GM23338 (cell line): ENCODE data around the gene GOSR1. TPM values are rescaled to one million over a fixed set of nuclear protein-coding genes. Genes with fewer than 3 reads are reported as not detected.
"Not testable (repeated sequence)": the region's sequence is repeated elsewhere in the genome, so short reads cannot be mapped to it uniquely, and the experiment has no call there.

Experiments
- ATAC-seq: fragments of 200-7000 bp; cut with Tn5 transposase; 3 replicates; pipeline ENCODE4 v1.9.1; 2020
- DNase-seq: peaks from one replicate; pipeline ENCODE4 v3.0.0-alpha.2; 2015; ENCODE audit warnings: low spot score
- H2AFZ ChIP-seq: fragments of 200-600 bp; sonication (generic); 2 replicates; pipeline ENCODE4 v1.8.0; 2016; ENCODE audit warnings: antibody characterized with exemption, mild to moderate bottlenecking, moderate library complexity
- H3F3A ChIP-seq: fragments of 200-600 bp; sonication (generic); replicated peaks from 2 replicates; pipeline ENCODE4 v1.8.0; 2017; ENCODE audit warnings: antibody characterized with exemption, mixed run types, low read depth
- H3K27ac ChIP-seq: fragments of 200-600 bp; sonication (generic); 2 replicates; pipeline ENCODE4 v1.6.1; 2016; ENCODE audit warnings: low read depth
- H3K27me3 ChIP-seq: fragments of 200-600 bp; sonication (generic); 2 replicates; pipeline ENCODE4 v1.8.0; 2016; ENCODE audit warnings: mild to moderate bottlenecking, mixed run types, moderate library complexity; ENCODE audit not compliant: insufficient read depth
- H3K36me3 ChIP-seq: fragments of 200-600 bp; sonication (generic); 2 replicates; pipeline ENCODE4 v1.8.0; 2016; ENCODE audit warnings: mild to moderate bottlenecking; ENCODE audit not compliant: insufficient read depth
- H3K4me1 ChIP-seq: fragments of 200-600 bp; sonication (generic); 2 replicates; pipeline ENCODE4 v1.8.0; 2016; ENCODE audit warnings: mild to moderate bottlenecking, moderate library complexity; ENCODE audit not compliant: insufficient read depth
- H3K4me2 ChIP-seq: fragments of 200-600 bp; sonication (generic); 2 replicates; pipeline ENCODE4 v1.7.1; 2017; ENCODE audit warnings: mixed run types
- H3K4me3 ChIP-seq: fragments of 200-600 bp; sonication (generic); 2 replicates; pipeline ENCODE4 v1.6.1; 2016; ENCODE audit warnings: mixed run types
- H3K79me2 ChIP-seq: fragments of 200-600 bp; sonication (generic); replicated peaks from 2 replicates; pipeline ENCODE4 v1.8.0; 2017; ENCODE audit warnings: mild to moderate bottlenecking; ENCODE audit not compliant: insufficient read depth
- H3K9me2 ChIP-seq: fragments of 200-600 bp; sonication (generic); 2 replicates; pipeline ENCODE4 v1.8.0; 2017; ENCODE audit not compliant: insufficient read depth
- H4K20me1 ChIP-seq: fragments of 200-600 bp; sonication (generic); replicated peaks from 2 replicates; pipeline ENCODE4 v1.8.0; 2017; ENCODE audit warnings: mild to moderate bottlenecking; ENCODE audit not compliant: insufficient read depth
- H3K27ac Mint-ChIP-seq: 2 replicates; pipeline ENCODE4 v1.8.0; 2020; ENCODE audit warnings: inconsistent platforms, mild to moderate bottlenecking, moderate library complexity, mixed read lengths
- H3K27me3 Mint-ChIP-seq: 3 replicates; pipeline ENCODE4 v1.8.0; 2022; ENCODE audit warnings: low read depth, mild to moderate bottlenecking, moderate library complexity, mixed read lengths, inconsistent platforms; ENCODE audit not compliant: insufficient read depth, poor library complexity
- H3K36me3 Mint-ChIP-seq: 3 replicates; pipeline ENCODE4 v1.8.0; 2021; ENCODE audit warnings: low read depth, mild to moderate bottlenecking, inconsistent platforms, moderate library complexity, mixed read lengths
- H3K4me1 Mint-ChIP-seq: 3 replicates; pipeline ENCODE4 v1.8.0; 2020; ENCODE audit warnings: mild to moderate bottlenecking, inconsistent platforms, mixed read lengths
- H3K4me3 Mint-ChIP-seq: 3 replicates; pipeline ENCODE4 v1.8.0; 2021; ENCODE audit warnings: moderate library complexity, mild to moderate bottlenecking, inconsistent platforms, mixed read lengths
- H3K9me3 Mint-ChIP-seq: 3 replicates; pipeline ENCODE4 v1.8.0; 2020; ENCODE audit warnings: moderate library complexity, mild to moderate bottlenecking, inconsistent platforms, mixed read lengths
- CREB1 ChIP-seq: fragments of 250-450 bp; sonication (Bioruptor Pico); IDR thresholded peaks from 2 replicates; pipeline ENCODE4 v1.5.0; 2020; ENCODE audit warnings: low read depth, mild to moderate bottlenecking, moderate library complexity
- CTCF ChIP-seq, 2 experiments: fragments of 200-600 bp in 1 of 2; sonication (generic) in 1 of 2; conservative IDR thresholded peaks; 2 replicates each; pipeline versions ENCODE4 v1.5.1 to v1.6.1; 2016 to 2017; ENCODE audit warnings: antibody characterized with exemption in 2 of 2, low read depth in 2 of 2, mild to moderate bottlenecking in 2 of 2, moderate library complexity in 1 of 2
- ETS1 ChIP-seq: IDR thresholded peaks from 2 replicates; pipeline ENCODE4 v1.6.1; 2016; ENCODE audit warnings: antibody characterized with exemption
- EZH2 ChIP-seq: fragments of 200-600 bp; sonication (generic); IDR thresholded peaks from one replicate; pipeline ENCODE4 v1.8.0; 2017; ENCODE audit warnings: antibody characterized with exemption, mild to moderate bottlenecking, low read depth; ENCODE audit not compliant: unreplicated experiment
- EZH2phosphoT487 ChIP-seq: fragments of 200-600 bp; sonication (generic); IDR thresholded peaks from one replicate; pipeline ENCODE4 v1.8.1; 2018; ENCODE audit warnings: antibody characterized with exemption; ENCODE audit not compliant: unreplicated experiment
- NANOG ChIP-seq: IDR thresholded peaks from 2 replicates; pipeline ENCODE4 v1.6.1; 2016; ENCODE audit warnings: antibody characterized with exemption, borderline replicate concordance
- REST ChIP-seq: IDR thresholded peaks from one replicate; pipeline ENCODE4 v1.6.1; 2018; ENCODE audit warnings: antibody characterized with exemption; ENCODE audit not compliant: unreplicated experiment
- STAT1 ChIP-seq: IDR thresholded peaks from one replicate; pipeline ENCODE4 v1.6.1; 2016; ENCODE audit warnings: antibody characterized with exemption; ENCODE audit not compliant: unreplicated experiment
- ZNF331 ChIP-seq: fragments of 250-450 bp; sonication (Bioruptor Pico); IDR thresholded peaks from 2 replicates; pipeline ENCODE4 v1.5.0; 2020; ENCODE audit warnings: low read depth, mild to moderate bottlenecking, moderate library complexity
- polyA plus RNA-seq: library from polyadenylated mRNA; unstranded; fragments of >200 nt; fragmentation: Nextera tagmentation; extraction: Ambion mirVana; gene quantifications from 2 replicates; pipeline ENCODE4 v1.2.1, GENCODE V29; 2016
- total RNA-seq: library from RNA; depleted of rRNA; stranded (reverse); fragments of >200 nt; shearing (Covaris generic); gene quantifications from 2 replicates; pipeline ENCODE4 v1.2.3, GENCODE V29; 2014

Gene GOSR1
- total and polyA plus RNA-seq, 2 experiments from 2014 or later = 33.4 to 74.1 TPM

GRCh38 chr17:30568117-30568430 is 90.9 kb downstream of the GOSR1 start:
- Mint-ChIP-seq H3K9me3 (no peaks in the 10 kb centered on the region), H3K36me3 (no peaks in the 10 kb centered on the region), H3K4me1 (peaks cover 28% of the 10 kb centered on the region), H3K27me3 (peaks cover 10% of the 10 kb centered on the region), H3K27ac (no peak overlapping the region; the same call in 1 of the 2 replicates), H3K4me3 (no peak overlapping the region)
- Histone ChIP-seq H3K4me2 (no peak overlapping the region), H3K4me1 (no peaks in the 10 kb centered on the region), H3K79me2 (no peaks in the 10 kb centered on the region), H3K36me3 (no peaks in the 10 kb centered on the region), H2AFZ (no peak overlapping the region), H3K9me2 (no peaks in the 10 kb centered on the region), H3K27me3 (no peaks in the 10 kb centered on the region), H4K20me1 (no peaks in the 10 kb centered on the region), H3K27ac (no peak overlapping the region), H3K4me3 (no peak overlapping the region), H3F3A (no peaks in the 10 kb centered on the region)
- ATAC-seq = no peak
- TF ChIP-seq CREB1 (no peak), NANOG (no peak), EZH2phosphoT487 (no peak), EZH2 (no peak), CTCF (conservative IDR thresholded peaks at IDR 0.05; ENCODE audit: low read depth in 2 of 2) (no peak), ZNF331 (no peak)
- no peak for DNase-seq

GRCh38 chr17:30569531-30570175 is 92.4 kb downstream of the GOSR1 start:
- not testable (repeated sequence) for DNase-seq, H3K36me3 ChIP-seq, H4K20me1 ChIP-seq, H3K9me2 ChIP-seq, H2AFZ ChIP-seq, H3K27me3 ChIP-seq, H3K27me3 Mint-ChIP-seq, H3K4me3 Mint-ChIP-seq, H3K4me2 ChIP-seq, H3K4me1 ChIP-seq, H3K27ac Mint-ChIP-seq, H3K27ac ChIP-seq, H3K9me3 Mint-ChIP-seq, H3K36me3 Mint-ChIP-seq, H3K4me3 ChIP-seq, H3K79me2 ChIP-seq, H3F3A ChIP-seq, ATAC-seq
- peaks cover 25% of the 10 kb centered on the region for H3K4me1 Mint-ChIP-seq

GRCh38 chr17:30570191-30570590 is 93.0 kb downstream of the GOSR1 start:
- H3K36me3 ChIP-seq = no peaks in the 10 kb centered on the region
- H3K4me1 Mint-ChIP-seq = peaks cover 23% of the 10 kb centered on the region
- H3K4me3 ChIP-seq = no peak overlapping the region
- no peaks in the 10 kb centered on the region for H3K4me1 ChIP-seq
- peaks cover 10% of the 10 kb centered on the region for H3K27me3 Mint-ChIP-seq
- DNase-seq (no peak), ATAC-seq (no peak)
- no peaks in the 10 kb centered on the region for H3K79me2 ChIP-seq
- no peaks in the 10 kb centered on the region for H3K27me3 ChIP-seq
- H3K4me3 Mint-ChIP-seq = no peak overlapping the region
- no peak overlapping the region for H3K27ac Mint-ChIP-seq
- no peak overlapping the region for H2AFZ ChIP-seq
- no peaks in the 10 kb centered on the region for H4K20me1 ChIP-seq
- H3K4me2 ChIP-seq = no peak overlapping the region
- H3K9me3 Mint-ChIP-seq = no peaks in the 10 kb centered on the region
- H3K27ac ChIP-seq = no peak overlapping the region
- H3K9me2 ChIP-seq = no peaks in the 10 kb centered on the region
- H3K36me3 Mint-ChIP-seq = no peaks in the 10 kb centered on the region
- no peaks in the 10 kb centered on the region for H3F3A ChIP-seq
- TF ChIP-seq CREB1 (no peak), NANOG (no peak), ETS1 (no peak), REST (no peak), STAT1 (no peak)
